ENCODE data around the gene ANXA8. TPM values are rescaled to one million over a fixed set of nuclear protein-coding genes. Genes with fewer than 3 reads are reported as not detected.

The ANXA8 gene
- total and polyA plus RNA-seq, 2 experiments from 2014 or later, result not detected

DNA sequence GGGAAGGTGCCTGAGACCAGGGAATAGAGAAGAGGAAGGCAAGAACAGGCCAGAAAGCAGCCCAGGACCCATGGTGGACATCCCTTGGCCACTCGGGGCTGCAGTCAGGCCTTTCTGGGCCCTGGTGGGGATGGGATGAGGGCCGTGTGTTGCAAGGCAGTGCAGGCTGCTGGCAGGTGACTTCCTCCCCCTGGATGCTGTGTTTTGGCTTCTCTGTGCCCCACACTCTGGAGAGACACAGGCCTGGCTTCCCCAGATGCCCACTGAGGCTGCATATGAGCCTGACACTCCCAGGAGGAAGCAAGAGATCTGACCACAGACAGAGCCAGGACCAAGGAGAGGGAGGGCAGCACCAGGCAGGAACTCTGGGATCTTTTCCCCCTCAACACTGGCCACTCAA is 39.9 kb downstream of the ANXA8 start:
- H3K27ac ChIP-seq (ENCODE audit: low read depth), result no peak overlapping the region
- H3F3A ChIP-seq (replicated peaks; ENCODE audit: low read depth), result no peaks in the 10 kb centered on the region
- ATAC-seq (no peak), DNase-seq (ENCODE audit: low spot score) (no peak)
- no peaks in the 10 kb centered on the region for H3K79me2 ChIP-seq (replicated peaks; ENCODE audit: insufficient read depth)
- Mint-ChIP-seq H3K4me3 (no peak overlapping the region), H3K36me3 (ENCODE audit: low read depth) (no peaks in the 10 kb centered on the region; the same call in none of the 3 replicates), H3K27ac (no peak overlapping the region), H3K27me3 (ENCODE audit: insufficient read depth, low read depth, poor library complexity) (peaks cover 10% of the 10 kb centered on the region), H3K4me1 (no peaks in the 10 kb centered on the region), H3K9me3 (peaks cover 12% of the 10 kb centered on the region)
- peaks cover 9% of the 10 kb centered on the region for H3K9me2 ChIP-seq (ENCODE audit: insufficient read depth)
- no peaks in the 10 kb centered on the region for H3K36me3 ChIP-seq (ENCODE audit: insufficient read depth)
- no peaks in the 10 kb centered on the region for H3K4me1 ChIP-seq (ENCODE audit: insufficient read depth)
- no peaks in the 10 kb centered on the region for H3K27me3 ChIP-seq (ENCODE audit: insufficient read depth)
- H4K20me1 ChIP-seq (replicated peaks; ENCODE audit: insufficient read depth), result no peaks in the 10 kb centered on the region
- TF ChIP-seq EZH2 (IDR thresholded peaks at IDR 0.05; ENCODE audit: low read depth, unreplicated experiment) (no peak), EZH2phosphoT487 (IDR thresholded peaks at IDR 0.05; ENCODE audit: unreplicated experiment) (no peak), POLR2AphosphoS5 (IDR thresholded peaks at IDR 0.05; ENCODE audit: low read depth) (no peak), JUNB (IDR thresholded peaks at IDR 0.05; ENCODE audit: unreplicated experiment) (no peak), NANOG (IDR thresholded peaks at IDR 0.05; ENCODE audit: borderline replicate concordance) (no peak), STAT1 (IDR thresholded peaks at IDR 0.05; ENCODE audit: unreplicated experiment) (no peak), ZNF331 (CRISPR knock-in tag; IDR thresholded peaks at IDR 0.05; ENCODE audit: low read depth) (no peak), ZNF114 (CRISPR knock-in tag; IDR thresholded peaks at IDR 0.05) (no peak), CREB1 (CRISPR knock-in tag; IDR thresholded peaks at IDR 0.05; ENCODE audit: low read depth) (no peak)
- TF ChIP-seq, protein P1, sequence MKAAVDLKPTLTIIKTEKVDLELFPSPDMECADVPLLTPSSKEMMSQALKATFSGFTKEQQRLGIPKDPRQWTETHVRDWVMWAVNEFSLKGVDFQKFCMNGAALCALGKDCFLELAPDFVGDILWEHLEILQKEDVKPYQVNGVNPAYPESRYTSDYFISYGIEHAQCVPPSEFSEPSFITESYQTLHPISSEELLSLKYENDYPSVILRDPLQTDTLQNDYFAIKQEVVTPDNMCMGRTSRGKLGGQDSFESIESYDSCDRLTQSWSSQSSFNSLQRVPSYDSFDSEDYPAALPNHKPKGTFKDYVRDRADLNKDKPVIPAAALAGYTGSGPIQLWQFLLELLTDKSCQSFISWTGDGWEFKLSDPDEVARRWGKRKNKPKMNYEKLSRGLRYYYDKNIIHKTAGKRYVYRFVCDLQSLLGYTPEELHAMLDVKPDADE (IDR thresholded peaks at IDR 0.05), result no peak
- TF ChIP-seq, protein P2, sequence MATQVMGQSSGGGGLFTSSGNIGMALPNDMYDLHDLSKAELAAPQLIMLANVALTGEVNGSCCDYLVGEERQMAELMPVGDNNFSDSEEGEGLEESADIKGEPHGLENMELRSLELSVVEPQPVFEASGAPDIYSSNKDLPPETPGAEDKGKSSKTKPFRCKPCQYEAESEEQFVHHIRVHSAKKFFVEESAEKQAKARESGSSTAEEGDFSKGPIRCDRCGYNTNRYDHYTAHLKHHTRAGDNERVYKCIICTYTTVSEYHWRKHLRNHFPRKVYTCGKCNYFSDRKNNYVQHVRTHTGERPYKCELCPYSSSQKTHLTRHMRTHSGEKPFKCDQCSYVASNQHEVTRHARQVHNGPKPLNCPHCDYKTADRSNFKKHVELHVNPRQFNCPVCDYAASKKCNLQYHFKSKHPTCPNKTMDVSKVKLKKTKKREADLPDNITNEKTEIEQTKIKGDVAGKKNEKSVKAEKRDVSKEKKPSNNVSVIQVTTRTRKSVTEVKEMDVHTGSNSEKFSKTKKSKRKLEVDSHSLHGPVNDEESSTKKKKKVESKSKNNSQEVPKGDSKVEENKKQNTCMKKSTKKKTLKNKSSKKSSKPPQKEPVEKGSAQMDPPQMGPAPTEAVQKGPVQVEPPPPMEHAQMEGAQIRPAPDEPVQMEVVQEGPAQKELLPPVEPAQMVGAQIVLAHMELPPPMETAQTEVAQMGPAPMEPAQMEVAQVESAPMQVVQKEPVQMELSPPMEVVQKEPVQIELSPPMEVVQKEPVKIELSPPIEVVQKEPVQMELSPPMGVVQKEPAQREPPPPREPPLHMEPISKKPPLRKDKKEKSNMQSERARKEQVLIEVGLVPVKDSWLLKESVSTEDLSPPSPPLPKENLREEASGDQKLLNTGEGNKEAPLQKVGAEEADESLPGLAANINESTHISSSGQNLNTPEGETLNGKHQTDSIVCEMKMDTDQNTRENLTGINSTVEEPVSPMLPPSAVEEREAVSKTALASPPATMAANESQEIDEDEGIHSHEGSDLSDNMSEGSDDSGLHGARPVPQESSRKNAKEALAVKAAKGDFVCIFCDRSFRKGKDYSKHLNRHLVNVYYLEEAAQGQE (IDR thresholded peaks at IDR 0.05; ENCODE audit: unreplicated experiment), result no peak
- TF ChIP-seq, protein P3, sequence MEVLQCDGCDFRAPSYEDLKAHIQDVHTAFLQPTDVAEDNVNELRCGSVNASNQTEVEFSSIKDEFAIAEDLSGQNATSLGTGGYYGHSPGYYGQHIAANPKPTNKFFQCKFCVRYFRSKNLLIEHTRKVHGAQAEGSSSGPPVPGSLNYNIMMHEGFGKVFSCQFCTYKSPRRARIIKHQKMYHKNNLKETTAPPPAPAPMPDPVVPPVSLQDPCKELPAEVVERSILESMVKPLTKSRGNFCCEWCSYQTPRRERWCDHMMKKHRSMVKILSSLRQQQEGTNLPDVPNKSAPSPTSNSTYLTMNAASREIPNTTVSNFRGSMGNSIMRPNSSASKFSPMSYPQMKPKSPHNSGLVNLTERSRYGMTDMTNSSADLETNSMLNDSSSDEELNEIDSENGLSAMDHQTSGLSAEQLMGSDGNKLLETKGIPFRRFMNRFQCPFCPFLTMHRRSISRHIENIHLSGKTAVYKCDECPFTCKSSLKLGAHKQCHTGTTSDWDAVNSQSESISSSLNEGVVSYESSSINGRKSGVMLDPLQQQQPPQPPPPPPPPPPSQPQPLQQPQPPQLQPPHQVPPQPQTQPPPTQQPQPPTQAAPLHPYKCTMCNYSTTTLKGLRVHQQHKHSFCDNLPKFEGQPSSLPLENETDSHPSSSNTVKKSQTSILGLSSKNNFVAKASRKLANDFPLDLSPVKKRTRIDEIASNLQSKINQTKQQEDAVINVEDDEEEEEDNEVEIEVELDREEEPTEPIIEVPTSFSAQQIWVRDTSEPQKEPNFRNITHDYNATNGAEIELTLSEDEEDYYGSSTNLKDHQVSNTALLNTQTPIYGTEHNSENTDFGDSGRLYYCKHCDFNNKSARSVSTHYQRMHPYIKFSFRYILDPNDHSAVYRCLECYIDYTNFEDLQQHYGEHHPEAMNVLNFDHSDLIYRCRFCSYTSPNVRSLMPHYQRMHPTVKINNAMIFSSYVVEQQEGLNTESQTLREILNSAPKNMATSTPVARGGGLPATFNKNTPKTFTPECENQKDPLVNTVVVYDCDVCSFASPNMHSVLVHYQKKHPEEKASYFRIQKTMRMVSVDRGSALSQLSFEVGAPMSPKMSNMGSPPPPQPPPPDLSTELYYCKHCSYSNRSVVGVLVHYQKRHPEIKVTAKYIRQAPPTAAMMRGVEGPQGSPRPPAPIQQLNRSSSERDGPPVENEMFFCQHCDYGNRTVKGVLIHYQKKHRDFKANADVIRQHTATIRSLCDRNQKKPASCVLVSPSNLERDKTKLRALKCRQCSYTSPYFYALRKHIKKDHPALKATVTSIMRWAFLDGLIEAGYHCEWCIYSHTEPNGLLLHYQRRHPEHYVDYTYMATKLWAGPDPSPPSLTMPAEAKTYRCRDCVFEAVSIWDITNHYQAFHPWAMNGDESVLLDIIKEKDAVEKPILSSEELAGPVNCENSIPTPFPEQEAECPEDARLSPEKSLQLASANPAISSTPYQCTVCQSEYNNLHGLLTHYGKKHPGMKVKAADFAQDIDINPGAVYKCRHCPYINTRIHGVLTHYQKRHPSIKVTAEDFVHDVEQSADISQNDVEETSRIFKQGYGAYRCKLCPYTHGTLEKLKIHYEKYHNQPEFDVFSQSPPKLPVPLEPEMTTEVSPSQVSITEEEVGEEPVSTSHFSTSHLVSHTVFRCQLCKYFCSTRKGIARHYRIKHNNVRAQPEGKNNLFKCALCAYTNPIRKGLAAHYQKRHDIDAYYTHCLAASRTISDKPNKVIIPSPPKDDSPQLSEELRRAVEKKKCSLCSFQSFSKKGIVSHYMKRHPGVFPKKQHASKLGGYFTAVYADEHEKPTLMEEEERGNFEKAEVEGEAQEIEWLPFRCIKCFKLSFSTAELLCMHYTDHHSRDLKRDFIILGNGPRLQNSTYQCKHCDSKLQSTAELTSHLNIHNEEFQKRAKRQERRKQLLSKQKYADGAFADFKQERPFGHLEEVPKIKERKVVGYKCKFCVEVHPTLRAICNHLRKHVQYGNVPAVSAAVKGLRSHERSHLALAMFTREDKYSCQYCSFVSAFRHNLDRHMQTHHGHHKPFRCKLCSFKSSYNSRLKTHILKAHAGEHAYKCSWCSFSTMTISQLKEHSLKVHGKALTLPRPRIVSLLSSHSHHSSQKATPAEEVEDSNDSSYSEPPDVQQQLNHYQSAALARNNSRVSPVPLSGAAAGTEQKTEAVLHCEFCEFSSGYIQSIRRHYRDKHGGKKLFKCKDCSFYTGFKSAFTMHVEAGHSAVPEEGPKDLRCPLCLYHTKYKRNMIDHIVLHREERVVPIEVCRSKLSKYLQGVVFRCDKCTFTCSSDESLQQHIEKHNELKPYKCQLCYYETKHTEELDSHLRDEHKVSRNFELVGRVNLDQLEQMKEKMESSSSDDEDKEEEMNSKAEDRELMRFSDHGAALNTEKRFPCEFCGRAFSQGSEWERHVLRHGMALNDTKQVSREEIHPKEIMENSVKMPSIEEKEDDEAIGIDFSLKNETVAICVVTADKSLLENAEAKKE (CRISPR knock-in tag; IDR thresholded peaks at IDR 0.05), result no peak
- TF ChIP-seq, protein P4, sequence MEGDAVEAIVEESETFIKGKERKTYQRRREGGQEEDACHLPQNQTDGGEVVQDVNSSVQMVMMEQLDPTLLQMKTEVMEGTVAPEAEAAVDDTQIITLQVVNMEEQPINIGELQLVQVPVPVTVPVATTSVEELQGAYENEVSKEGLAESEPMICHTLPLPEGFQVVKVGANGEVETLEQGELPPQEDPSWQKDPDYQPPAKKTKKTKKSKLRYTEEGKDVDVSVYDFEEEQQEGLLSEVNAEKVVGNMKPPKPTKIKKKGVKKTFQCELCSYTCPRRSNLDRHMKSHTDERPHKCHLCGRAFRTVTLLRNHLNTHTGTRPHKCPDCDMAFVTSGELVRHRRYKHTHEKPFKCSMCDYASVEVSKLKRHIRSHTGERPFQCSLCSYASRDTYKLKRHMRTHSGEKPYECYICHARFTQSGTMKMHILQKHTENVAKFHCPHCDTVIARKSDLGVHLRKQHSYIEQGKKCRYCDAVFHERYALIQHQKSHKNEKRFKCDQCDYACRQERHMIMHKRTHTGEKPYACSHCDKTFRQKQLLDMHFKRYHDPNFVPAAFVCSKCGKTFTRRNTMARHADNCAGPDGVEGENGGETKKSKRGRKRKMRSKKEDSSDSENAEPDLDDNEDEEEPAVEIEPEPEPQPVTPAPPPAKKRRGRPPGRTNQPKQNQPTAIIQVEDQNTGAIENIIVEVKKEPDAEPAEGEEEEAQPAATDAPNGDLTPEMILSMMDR (conservative IDR thresholded peaks at IDR 0.05; ENCODE audit: low read depth in 2 of 2), result no peak
- H3K4me3 ChIP-seq, result no peak overlapping the region
- no peak overlapping the region for H3K4me2 ChIP-seq
- H2AFZ ChIP-seq, result no peak overlapping the region
